Activated T-cell treated with anti-CD3 and anti-CD28 coated beads for 1 hour (primary cell): ENCODE data around the gene PCSK2.

Experiments
- DNase-seq: peaks from one replicate; pipeline ENCODE4 v3.0.0-alpha.2; 2020; ENCODE audit warnings: low read depth

Gene PCSK2

DNA sequence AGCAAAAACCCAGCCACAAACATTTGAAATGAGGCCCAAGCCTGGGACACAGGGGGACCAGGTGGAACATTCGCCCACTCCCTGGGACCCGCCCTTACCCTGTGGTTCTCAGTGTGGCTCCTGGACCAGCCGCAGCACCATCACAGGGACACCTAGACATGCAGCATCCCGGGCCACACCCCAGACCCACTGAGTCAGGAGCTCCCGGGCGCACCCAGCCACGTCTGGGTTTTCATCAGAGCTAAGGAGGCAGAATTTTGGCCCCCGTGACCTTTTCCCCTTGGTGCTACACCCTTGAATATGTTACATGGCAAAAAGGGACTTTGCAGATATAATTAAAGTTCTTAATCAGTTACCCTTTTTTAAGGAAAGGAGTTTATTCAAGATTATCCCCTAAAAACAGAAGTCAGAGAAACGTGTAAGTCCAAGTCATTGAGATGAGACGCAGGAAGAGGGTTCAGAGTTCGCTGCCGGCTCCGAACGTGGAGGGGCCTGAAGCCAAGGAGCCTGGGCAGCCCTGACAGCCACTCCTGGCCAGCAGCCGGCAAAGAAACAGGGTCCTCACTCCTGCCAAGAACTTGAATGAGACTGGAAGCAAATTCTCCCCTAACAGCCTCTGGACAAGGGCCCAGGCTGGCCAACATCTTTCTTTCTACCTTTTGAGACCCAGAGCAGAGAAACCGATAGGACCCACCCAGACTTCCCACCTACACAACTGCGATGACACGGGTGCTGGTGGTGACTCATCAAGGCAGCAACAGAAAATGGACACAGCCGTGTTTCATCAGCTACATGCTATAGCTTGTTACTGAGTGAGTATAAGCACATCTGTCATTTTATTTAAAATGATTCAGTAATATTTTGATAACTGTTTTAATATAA lies 279.0 kb downstream of the PCSK2 start:
- DNase-seq: no peak

- DNase-seq: no peak
These were observed 280.2 kb downstream of the PCSK2 start for GRCh38 chr20:17507032-17507431.

DNA sequence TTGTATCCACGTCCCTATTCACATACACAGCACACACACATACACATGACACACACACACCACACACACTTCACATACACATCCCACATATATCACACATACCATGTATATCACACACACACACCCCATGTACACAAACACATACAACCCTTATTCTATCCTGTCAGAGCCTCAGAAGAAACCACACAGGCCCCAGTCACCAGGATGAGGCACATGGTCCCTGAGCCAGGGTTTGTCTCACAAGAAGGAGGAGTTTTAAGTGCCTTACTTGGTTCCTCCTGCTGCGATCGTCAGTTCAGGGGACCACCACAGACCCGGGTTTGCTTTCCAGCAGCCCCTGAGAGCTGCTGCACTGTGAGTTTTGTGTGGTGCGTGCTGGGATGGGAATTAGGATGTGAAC lies 280.7 kb downstream of the PCSK2 start:
- DNase-seq: no peak

GRCh38 chr20:17508756-17509155 lies 281.9 kb downstream of the PCSK2 start:
- DNase-seq: no peak

DNA sequence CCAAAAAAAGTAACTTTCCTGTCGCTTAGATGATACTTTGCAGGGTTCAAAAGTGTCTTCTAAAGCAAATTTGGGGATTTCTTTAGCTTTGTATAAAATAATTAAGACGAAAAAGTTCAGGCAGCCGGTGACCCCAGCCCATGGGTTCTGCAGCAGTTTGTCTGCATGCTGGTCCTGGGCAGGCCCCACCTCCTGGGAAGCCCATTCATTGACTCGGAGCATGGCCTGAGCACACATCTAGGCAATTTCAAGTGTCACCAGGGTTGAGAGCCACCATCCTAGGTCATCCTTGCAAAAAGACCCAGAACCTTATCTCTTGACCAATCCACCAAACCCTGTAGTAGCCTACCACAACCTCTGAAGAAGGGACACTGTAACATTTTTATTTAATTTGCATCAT lies 283.7 kb downstream of the PCSK2 start:
- no peak for DNase-seq

- DNase-seq: no peak
These were observed 284.6 kb downstream of the PCSK2 start for GRCh38 chr20:17511401-17511800.

GRCh38 chr20:17513939-17514338 lies 287.1 kb downstream of the PCSK2 start:
- no peak for DNase-seq

DNA sequence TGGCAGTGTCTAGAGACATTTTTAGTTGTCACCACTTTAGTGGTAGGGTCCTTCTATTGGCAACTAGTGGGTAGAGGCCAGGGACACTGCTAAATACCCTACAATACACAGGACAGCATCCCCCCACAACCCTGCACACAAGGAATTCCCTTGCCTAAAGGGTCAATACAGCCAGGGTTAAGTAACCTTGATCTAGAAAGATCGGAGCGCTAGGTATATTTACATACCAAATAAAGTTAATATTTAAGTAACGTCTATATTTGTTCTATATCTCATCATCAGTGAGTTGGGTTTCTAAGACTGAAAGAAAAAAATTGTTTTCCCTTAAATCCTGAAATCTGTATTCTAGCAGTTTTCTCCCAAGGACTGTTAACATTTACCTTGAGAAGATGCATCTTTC lies 288.2 kb downstream of the PCSK2 start:
- DNase-seq: no peak

DNA sequence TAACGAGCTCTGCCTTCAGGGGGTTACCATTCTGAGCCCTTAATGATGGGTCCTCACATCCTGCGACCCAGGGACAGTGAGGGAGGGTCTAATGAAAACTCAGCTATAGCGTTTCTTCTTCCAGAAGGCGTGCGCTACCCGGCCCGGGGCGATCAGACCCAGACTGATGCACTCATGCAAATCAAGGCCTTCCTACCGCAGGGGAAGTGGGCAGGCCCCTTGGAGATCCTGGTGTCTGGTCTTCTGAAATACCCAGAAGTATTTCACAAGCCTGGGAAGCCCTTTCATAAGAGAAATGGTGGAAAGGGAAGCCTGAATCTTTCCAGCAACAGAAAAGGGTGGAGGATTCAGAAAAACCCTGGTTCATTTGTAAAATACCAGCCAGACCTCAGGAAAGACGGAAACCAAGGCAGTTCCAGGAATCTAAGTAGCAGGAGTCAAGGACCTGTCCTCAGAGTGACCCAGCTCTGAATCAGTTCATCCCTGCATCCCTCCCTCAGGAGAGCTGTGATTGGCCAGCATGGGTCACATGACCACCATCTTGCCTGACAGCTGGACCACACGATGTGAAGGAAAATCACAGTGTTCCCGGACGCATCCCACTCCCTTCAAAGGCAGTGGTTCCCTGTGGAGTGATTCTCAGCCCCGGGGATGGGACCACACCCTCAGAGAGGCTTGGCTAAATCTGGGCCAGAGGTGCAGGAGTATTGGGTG lies 291.7 kb downstream of the PCSK2 start:
- no peak for DNase-seq

- no peak for DNase-seq
These were observed 292.9 kb downstream of the PCSK2 start for GRCh38 chr20:17519606-17520285.

DNA sequence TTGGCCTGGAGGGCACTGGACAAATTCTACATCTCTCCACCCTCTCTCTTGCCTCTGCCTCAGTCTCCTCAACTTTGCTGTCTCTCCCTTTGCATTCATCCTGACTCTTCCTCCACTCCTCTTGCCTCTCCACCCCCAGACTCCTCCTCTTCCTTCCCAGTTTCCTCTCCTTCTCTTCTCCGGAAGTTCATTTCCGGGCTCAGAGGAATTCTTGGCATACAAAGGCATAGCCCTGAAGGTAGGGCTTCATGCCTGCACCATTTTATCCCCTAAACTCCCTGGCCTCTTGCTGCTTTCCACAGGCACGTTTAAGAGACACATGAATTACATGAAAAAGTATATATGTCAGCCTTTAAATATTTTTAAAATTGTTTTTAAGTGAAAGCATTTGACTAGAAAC lies 293.7 kb downstream of the PCSK2 start:
- DNase-seq: no peak

DNA sequence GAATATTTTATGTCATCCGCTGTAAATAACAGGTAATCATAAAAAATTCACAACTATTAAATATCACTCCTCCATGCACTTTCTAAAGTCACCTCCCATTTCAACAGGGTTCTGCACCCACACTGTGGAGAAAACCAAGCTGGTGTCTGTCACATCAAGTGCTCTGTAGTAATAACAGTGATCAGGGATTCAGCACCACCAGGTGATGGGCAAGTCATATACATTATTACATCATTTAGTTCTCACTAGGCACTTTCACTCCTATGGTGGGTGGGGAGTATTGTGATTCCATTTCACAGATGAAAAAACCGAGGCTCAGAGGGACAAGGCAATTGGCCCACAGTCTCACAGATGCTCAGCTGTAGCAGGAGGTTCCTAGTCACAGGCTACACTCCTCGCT lies 295.7 kb downstream of the PCSK2 start:
- no peak for DNase-seq

- no peak for DNase-seq
These were observed 296.5 kb downstream of the PCSK2 start for GRCh38 chr20:17523326-17523725.

DNA sequence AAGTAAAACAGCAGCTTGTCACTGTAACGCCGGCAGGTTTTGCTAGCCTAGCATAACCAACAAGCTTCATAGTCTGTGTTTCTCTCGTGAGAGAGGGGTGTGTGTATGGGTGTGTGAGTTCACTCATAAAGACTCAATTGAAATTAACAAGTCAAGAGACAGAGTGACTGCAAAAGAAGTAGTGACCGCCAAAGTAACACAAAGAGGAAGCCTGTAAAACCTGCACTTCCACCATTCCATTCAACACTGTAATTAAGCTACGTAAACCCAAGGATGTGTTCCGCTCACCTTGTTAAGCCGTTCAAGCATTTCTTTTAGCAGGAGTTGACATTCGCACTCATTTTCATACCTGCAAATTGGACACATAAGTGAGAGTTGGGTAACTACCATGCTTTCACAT lies 297.7 kb downstream of the PCSK2 start:
- DNase-seq: no peak

- DNase-seq: no peak
These were observed 298.3 kb downstream of the PCSK2 start for GRCh38 chr20:17525132-17525531.

DNA sequence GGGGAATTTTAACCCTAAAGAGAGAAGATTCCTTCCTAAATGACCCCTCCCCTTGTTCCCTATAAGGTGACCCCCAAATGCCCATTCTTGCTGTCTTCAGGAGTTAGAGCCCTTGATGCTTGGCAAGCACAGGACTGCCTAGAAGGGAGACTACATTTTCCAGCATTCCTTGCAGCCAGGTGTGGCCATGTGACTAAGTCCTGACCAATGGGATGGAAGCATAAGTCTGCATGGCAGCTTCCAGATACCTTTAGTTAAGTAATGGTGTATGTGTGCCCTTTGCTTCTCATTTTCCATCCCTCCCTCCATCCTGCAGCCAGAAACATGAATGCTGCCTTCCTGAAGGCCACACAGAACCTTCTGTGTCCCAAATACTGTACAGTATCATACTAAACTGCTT lies 298.8 kb downstream of the PCSK2 start:
- no peak for DNase-seq

DNA sequence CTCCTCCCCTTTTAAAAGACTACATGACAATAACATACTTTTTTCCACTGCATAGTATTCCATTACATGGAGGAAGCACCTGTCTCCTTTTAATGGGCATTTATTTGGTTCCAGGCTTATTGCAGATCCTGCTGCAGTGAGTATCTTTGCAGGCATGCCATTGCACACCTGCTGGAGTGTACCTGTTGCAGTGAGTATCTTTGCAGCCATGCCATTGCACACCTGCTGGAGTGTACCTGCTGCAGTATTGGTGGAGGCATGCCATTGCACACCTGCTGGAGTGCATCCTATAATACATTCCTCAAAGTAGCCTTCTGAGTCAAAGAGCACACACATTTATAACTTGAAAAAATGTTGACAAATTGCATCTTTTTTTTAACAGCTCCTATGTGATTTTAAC lies 302.7 kb downstream of the PCSK2 start:
- no peak for DNase-seq

DNA sequence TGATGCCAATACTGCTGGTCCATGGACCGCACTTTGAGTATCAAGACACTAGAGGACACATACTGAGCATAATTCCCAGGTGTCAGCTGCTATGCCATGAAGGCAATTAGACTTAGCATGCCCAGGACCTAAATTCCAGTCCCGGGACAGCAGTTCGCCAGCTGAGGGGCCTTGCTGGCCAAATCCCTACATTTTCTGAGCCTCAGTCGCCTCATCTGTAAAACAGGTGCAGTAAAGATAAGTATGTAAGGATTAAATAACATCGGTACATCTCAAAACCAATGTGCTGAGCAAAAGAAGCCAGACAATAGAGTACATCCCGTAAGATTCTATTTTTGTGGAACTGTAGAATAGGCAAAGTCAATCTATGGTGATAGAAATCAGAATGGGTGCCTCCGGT lies 303.3 kb downstream of the PCSK2 start:
- DNase-seq: no peak

DNA sequence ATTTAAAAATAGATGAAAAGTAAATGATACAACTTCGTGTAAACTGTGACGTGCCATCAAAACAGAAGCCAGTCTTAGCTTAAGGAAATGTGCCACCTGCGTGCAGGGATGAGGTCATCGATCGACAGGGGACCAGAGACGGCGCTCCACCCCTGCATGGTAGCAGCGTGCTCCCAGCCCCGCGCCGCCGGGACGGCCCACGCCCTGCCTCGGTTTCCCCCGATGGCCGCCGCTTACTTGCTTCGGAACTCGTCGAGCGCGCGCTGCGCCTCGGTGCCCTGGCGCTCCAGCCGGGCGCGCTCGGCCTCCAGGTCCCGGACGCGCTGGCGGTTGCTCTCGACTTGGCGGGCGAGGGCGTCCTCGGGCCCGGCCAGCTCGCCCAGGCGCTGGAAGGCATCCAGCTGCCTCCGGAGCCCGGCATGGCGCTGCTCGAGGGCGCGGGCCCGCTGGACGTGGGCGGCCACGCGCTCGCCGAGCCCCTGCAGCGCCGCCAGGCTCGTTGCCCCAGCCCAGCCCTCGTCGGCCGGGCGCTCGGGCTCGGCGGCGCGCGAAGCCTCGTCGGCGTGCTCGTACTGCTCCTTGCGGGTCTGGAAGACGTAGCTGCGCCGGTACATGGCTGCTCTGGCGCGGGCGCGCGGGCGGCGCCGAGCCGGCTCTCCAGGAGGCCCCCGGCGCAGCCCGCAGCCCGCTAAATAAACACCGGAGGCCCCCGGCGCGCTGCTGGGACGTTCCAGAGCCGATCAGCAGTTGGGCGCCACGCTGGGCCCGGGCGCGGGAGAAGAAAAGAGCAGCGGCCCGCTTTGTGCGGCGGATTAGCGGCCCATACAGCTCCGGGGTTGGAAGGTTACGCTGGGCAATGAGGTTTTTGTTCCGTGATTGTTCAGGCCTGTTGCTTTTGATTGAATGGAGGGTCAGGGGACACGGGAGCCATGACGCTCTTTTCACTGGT lies 304.1 kb downstream of the PCSK2 start, which contains the start of gene BFSP1:
Gene BFSP1, minus strand, starts transcription at position 664 of the 949 bp plus-strand sequence. Its CDS starts 50 bp downstream, at position 614.
- DNase-seq: peak; percentile 12

- no peak for DNase-seq
These were observed 304.8 kb downstream of the PCSK2 start for GRCh38 chr20:17531665-17532025.

GRCh38 chr20:17533396-17533795 lies 306.6 kb downstream of the PCSK2 start:
- no peak for DNase-seq

DNA sequence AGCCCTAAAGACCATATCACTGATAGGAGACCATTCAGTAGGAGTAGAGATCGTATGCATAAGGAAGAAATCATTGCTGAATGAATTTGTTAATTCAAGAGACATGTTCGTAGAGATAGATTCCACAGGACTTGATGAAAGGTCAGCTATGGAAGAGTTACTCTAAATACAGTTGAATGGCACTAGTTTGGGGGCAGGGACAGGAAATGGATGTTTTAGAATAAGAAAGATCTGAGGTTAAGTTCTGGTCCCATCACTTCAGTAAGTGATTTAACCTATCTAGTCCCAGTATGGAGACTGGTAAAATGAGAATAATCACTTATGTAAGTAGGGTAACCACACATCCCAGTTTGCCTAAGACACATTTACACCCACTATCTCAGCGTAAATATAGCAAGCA lies 307.2 kb downstream of the PCSK2 start:
- DNase-seq: no peak
